Vagina (tissue), 2 donors: ENCODE data around the gene NOTCH4. TPM values are rescaled to one million over a fixed set of nuclear protein-coding genes. Genes with fewer than 3 reads are reported as not detected.

Experiments used
- DNase-seq, 2 donors: peaks; one replicate each; pipeline ENCODE4 v3.0.0-alpha.2; 2017; ENCODE audit errors: extremely low spot score in 2 of 2
- H3K27ac ChIP-seq: fragments of 200-600 bp; sonication (generic); one replicate; pipeline ENCODE4 v1.5.1; 2019
- H3K27me3 ChIP-seq: fragments of 200-600 bp; sonication (generic); one replicate; pipeline ENCODE4 v1.5.1; 2019
- H3K36me3 ChIP-seq, 2 donors: fragments of 200-600 bp; sonication (generic); one replicate each; pipeline ENCODE4 v1.5.1; 2017 to 2019
- H3K4me1 ChIP-seq: fragments of 200-600 bp; sonication (generic); one replicate; pipeline ENCODE4 v1.5.1; 2019
- H3K4me3 ChIP-seq, 2 donors: fragments of 200-600 bp; sonication (generic); 1 replicate in 1 of 2; 2 replicates in 1 of 2; pipeline ENCODE4 v1.5.1; 2016 to 2019
- H3K9me3 ChIP-seq: fragments of 200-600 bp; sonication (generic); one replicate; pipeline ENCODE4 v1.5.1; 2019
- CTCF ChIP-seq, 3 experiments: fragments of 450-650 bp in 2 of 3; fragments of 200-600 bp in 1 of 3; sonication (generic) in 1 of 3; IDR thresholded peaks; one replicate each; pipeline ENCODE4 v1.5.1; 2017 to 2019; ENCODE audit warnings: antibody characterized with exemption in 3 of 3, mild to moderate bottlenecking in 2 of 3, moderate library complexity in 2 of 3
- POLR2A ChIP-seq, 2 donors: fragments of 450-650 bp; IDR thresholded peaks; one replicate each; pipeline ENCODE4 v1.6.1; 2017; ENCODE audit warnings: antibody characterized with exemption in 2 of 2, mild to moderate bottlenecking in 2 of 2, moderate library complexity in 2 of 2
- POLR2AphosphoS5 ChIP-seq, 2 donors: sonication (generic); formaldehyde crosslinking; IDR thresholded peaks; one replicate each; pipeline ENCODE4 v1.9.0; 2017; ENCODE audit warnings: antibody characterized with exemption in 2 of 2, mild to moderate bottlenecking in 2 of 2, low read depth in 1 of 2; ENCODE audit not compliant: insufficient read depth in 1 of 2
- intact Hi-C: fragments of 100-400 bp; cut with DNase I; formaldehyde crosslinking; loops from one replicate; pipeline ENCODE4 v1.15.1; 2023
- total RNA-seq: library from RNA; depleted of rRNA; stranded (reverse); fragments of >200 nt; gene quantifications from one replicate; pipeline ENCODE4 v1.2.3, GENCODE V29; 2016

NOTCH4 gene
- total RNA-seq, 1 donor from 2014 or later: 18.2 TPM

DNA sequence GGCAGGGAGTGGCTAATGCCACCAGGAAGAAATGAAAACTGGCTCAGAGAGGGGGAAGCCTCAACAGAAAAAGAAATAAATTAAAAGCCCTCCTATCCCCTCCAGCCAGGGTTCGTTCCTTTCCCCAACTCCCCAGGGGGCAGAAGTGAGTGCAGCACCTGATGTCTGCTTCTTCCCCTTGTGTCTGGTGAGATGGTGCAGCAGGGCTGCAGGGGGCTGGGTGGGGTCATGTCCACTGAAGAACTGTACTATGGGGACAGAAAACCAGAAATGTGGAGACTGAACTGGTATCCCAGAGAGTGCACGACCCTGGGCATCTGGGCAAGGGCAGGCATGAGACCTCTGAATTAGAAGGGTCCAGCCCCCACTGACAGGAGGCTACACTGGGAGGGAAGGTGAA is 55.5 kb downstream of the NOTCH4 start:
- no peaks in the 10 kb centered on the region for H3K9me3 ChIP-seq
- no peaks in the 10 kb centered on the region for H3K4me1 ChIP-seq
- H3K27ac ChIP-seq: no peak overlapping the region
- H3K4me3 ChIP-seq: no peak overlapping the region
- TF ChIP-seq CTCF (IDR thresholded peaks at IDR 0.05) (no peak), POLR2A (IDR thresholded peaks at IDR 0.05) (no peak), POLR2AphosphoS5 (IDR thresholded peaks at IDR 0.05; ENCODE audit: insufficient read depth in 1 of 2, low read depth in 1 of 2) (no peak)
- DNase-seq: no peak
- peaks cover 0 to 52% of the 10 kb centered on the region in 2 donors for H3K36me3 ChIP-seq
- intact Hi-C loops: no loop called here
- no peaks in the 10 kb centered on the region for H3K27me3 ChIP-seq

- Histone ChIP-seq H3K27ac (no peak overlapping the region), H3K9me3 (no peaks in the 10 kb centered on the region), H3K4me3 (no peak overlapping the region), H3K27me3 (no peaks in the 10 kb centered on the region), H3K4me1 (no peaks in the 10 kb centered on the region), H3K36me3 (peaks cover 0 to 58% of the 10 kb centered on the region in 2 donors)
- TF ChIP-seq POLR2AphosphoS5 (IDR thresholded peaks at IDR 0.05; ENCODE audit: insufficient read depth in 1 of 2, low read depth in 1 of 2): no peak
- DNase-seq: no peak
- intact Hi-C loops: no loop called here
Observed at GRCh38 chr6:32167761-32168262, 56.1 kb downstream of the NOTCH4 start.

- H3K4me3 ChIP-seq: no peak overlapping the region
- H3K27ac ChIP-seq: no peak overlapping the region
- intact Hi-C loops: no loop called here
- no peaks in the 10 kb centered on the region for H3K27me3 ChIP-seq
- TF ChIP-seq POLR2AphosphoS5 (IDR thresholded peaks at IDR 0.05; ENCODE audit: insufficient read depth in 1 of 2, low read depth in 1 of 2) (no peak), POLR2A (IDR thresholded peaks at IDR 0.05) (no peak), CTCF (IDR thresholded peaks at IDR 0.05) (no peak)
- peaks cover 0 to 61% of the 10 kb centered on the region in 2 donors for H3K36me3 ChIP-seq
- no peak for DNase-seq
- no peaks in the 10 kb centered on the region for H3K4me1 ChIP-seq
- no peaks in the 10 kb centered on the region for H3K9me3 ChIP-seq
Observed at GRCh38 chr6:32167154-32167760, 56.6 kb downstream of the NOTCH4 start.

- TF ChIP-seq POLR2AphosphoS5 (IDR thresholded peaks at IDR 0.05; ENCODE audit: insufficient read depth in 1 of 2, low read depth in 1 of 2): no peak
- TF ChIP-seq POLR2A (IDR thresholded peaks at IDR 0.05): no peak
- no peak for TF ChIP-seq CTCF (IDR thresholded peaks at IDR 0.05)
- Histone ChIP-seq H3K27ac (no peak overlapping the region), H3K36me3 (peaks cover 0 to 61% of the 10 kb centered on the region in 2 donors), H3K4me1 (no peaks in the 10 kb centered on the region), H3K27me3 (no peaks in the 10 kb centered on the region), H3K4me3 (no peak overlapping the region), H3K9me3 (no peaks in the 10 kb centered on the region)
- no peak for DNase-seq
- intact Hi-C loops: no loop called here
Observed at GRCh38 chr6:32166411-32167061, 57.3 kb downstream of the NOTCH4 start.

- Histone ChIP-seq H3K27me3 (no peaks in the 10 kb centered on the region), H3K4me3 (no peak within 1 kb of the TSS), H3K4me1 (no peaks in the 10 kb centered on the region), H3K27ac (peak within 1 kb of the TSS; percentile 39), H3K36me3 (peaks cover 0 to 52% of the 10 kb centered on the region in 2 donors), H3K9me3 (no peaks in the 10 kb centered on the region)
- intact Hi-C loops: no loop called here
- TF ChIP-seq POLR2A (IDR thresholded peaks at IDR 0.05) (no peak), POLR2AphosphoS5 (IDR thresholded peaks at IDR 0.05; ENCODE audit: insufficient read depth in 1 of 2, low read depth in 1 of 2) (no peak), CTCF (IDR thresholded peaks at IDR 0.05) (no peak)
- DNase-seq: no peak
Observed at GRCh38 chr6:32164295-32164694, 59.6 kb downstream of the NOTCH4 start, which contains the start of gene EGFL8. Gene EGFL8 (plus strand): TSS chr6:32164595. CDS start chr6:32166166, 1,571 bp downstream.
